OCI-M2 (cell line): ENCODE results near the gene MYO15A.

Source experiments
- DNase-seq: peaks from one replicate; lab custom pipeline; 2025; ENCODE audit not compliant: unreplicated experiment; lab: John Stamatoyannopoulos, UW

The MYO15A gene

GRCh38 chr17:18184143-18185031 lies 75.8 kb downstream of the MYO15A start:
- DNase-seq: no peak

GRCh38 chr17:18185391-18185790 lies 76.8 kb downstream of the MYO15A start:
- DNase-seq: no peak

- DNase-seq: no peak
These were observed 77.5 kb downstream of the MYO15A start for GRCh38 chr17:18185832-18186626.

DNA sequence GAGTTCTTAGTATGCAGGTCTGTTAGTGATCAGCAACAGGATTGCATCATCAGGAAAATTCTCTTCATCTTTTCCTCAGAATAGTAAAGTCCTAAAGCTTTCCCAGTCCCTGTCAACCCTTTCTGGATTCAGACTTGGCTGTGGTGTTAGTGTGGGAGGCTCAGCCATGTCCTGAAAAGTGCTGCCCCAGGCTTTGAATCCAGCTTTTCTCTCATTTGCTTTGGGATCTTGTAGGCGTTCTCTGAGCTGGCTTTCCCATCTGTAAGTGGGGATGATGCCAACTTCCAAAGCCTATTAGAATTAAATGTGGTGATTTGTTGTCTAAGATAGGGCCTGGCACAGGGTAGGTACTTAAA lies 78.0 kb downstream of the MYO15A start:
- no peak for DNase-seq

GRCh38 chr17:18187226-18187625 lies 78.7 kb downstream of the MYO15A start:
- no peak for DNase-seq

DNA sequence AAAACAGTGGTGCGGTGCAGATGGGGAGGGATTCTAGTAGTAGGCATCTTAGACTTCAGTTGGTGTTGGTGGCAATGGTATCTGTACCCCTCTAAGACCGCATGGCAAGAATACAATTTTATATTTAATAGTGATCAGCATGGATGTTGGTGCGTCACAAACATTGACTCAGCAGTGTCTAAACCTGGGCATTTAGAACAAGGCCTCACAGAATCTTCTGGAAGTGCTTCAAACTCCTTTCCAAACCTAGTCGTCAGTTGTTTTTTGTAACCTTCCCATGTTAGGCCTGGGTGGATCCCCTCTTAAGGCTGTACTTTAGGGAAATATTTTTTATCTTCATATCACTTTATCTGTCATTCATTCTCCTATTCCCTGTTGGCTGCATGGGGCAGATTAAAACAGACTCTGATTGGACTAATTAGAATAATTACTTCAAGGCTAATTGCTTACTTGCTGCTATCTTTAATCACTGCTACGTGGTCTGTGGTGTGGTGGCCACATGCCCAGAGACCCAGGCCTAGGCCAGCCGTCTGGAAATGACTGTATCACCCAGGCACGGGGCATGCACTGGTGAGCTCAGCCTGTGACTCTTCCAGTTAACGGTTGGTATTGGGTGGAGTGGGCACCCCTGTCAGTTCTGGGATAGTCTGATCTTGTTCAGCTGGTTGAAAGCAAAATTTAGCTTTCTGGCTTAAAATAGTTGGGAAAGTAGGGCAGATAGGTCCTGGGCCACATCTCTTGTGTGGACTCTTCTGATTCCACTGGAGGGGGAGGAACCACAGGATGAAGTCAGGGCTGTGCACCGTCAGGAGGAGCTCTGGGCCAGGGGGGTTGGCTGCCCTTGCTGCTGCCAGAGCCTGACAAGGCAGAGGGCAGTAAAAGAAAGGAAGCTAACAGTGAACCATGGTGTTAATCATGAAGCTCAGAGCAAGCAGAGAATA lies 79.5 kb downstream of the MYO15A start:
- no peak for DNase-seq

DNA sequence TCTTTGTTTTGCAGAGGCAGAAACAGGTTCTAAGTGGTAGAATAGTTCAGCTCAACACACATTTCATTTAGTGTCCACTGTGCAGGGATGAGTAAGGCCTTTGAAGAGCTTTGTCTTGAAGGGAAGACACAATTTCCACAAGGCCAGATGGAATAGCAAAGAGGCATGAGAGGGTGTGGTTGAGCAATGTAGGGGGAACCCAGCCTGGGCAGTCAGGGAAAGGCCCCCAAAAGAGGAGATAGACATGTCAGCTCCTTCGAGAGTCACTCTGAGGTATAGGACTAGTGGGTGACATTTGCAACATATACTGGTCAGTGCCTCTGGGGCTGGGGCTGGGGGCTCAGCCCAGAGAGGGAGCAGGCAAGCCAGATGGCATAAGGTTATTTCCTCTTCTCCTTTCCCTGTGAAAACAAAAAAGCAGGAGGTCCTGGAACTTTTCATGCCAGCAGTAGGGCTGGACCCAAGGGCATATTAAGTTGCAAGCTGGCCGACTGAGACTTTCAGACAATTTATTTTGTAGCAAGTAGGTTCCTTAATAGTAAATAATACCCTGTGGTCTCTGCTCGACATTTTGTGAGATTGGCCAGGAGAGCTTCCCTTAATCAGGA lies 82.2 kb downstream of the MYO15A start:
- no peak for DNase-seq

DNA sequence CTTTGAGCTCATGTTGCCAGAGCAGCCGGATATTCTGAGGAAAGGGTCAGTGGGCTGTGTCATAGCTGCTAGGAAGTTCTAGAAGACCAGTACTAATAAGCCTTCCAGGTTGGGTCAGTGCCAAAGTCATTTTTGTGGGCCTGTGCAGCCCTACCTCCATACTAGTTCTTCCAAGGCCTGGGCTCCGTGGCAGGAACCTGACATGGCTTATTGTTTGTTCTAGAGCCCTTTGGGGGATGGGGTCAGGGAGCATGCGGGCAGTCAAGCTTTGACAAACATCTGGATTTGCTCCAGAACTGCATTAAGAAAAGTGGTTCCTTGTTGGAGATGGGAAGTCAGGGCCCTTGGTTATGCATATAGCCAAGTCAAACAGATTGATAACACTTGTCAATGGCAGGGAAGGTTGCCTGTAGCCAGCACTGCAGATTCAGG lies 82.7 kb downstream of the MYO15A start:
- no peak for DNase-seq

GRCh38 chr17:18191967-18192366 lies 83.4 kb downstream of the MYO15A start:
- DNase-seq: no peak

- no peak for DNase-seq
These were observed 85.8 kb downstream of the MYO15A start for GRCh38 chr17:18194394-18194793.

GRCh38 chr17:18194804-18195203 lies 86.2 kb downstream of the MYO15A start:
- DNase-seq: no peak

DNA sequence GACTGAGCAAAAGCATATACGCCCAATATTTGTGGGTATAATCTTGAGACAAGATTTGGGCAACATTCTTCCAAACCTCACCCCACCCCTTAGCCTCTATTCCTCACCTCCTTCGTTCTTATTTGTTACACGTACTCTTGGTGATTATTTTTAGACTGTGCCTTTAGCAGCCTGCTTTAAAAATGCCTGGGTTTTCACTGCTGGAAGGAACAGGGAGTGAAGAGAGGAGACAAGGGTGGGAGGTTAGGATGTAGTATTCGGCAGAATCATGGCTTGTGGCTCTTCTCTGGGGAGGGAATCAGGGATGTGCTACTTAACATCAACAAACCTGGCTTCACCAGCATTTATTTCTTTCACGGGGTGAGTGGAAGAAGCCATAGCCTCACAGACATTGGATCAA lies 86.7 kb downstream of the MYO15A start:
- DNase-seq: no peak

GRCh38 chr17:18197535-18198194 lies 89.1 kb downstream of the MYO15A start:
- no peak for DNase-seq

DNA sequence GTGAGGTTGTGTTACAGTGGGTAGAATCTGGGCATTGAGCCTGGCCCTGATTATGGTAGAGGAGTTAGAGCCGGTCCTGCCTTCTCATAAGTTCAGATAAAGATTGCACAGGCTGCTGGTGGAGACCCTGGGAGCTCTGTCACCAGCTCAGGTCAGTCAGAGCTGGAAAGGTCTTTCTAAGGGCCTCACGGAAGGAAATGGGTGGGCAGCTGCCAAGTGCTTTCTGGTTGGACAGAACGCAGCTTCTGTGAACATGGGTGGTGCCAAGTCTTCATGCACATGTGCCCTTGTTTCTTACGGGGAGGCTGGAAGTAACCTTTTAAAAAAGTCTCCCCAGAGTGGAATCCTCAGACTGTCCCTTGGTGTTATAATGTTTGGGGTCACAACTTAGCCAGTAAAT lies 90.0 kb downstream of the MYO15A start:
- no peak for DNase-seq

DNA sequence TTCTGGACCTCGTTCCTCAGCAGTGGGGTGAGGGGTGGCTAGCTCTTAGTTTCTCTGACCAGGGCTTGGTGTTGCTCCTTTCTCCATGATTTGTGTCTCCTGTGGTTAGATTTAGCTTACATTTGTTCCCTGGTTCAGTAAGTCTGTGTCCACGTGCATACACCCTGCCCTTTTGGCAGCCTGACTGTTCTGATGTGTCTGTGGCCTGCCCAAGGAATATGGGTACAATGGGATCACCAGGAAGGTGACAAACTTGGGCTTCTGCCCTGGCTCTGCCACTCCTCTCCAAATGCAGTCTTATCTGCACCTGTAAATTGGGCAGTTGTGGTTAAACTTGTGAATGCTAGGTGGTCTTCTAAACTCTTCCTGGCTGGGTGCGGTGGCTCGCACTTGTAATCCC lies 92.6 kb downstream of the MYO15A start:
- no peak for DNase-seq

GRCh38 chr17:18203308-18203707 lies 94.8 kb downstream of the MYO15A start:
- DNase-seq: no peak

GRCh38 chr17:18205861-18206260 lies 97.3 kb downstream of the MYO15A start:
- DNase-seq: no peak

DNA sequence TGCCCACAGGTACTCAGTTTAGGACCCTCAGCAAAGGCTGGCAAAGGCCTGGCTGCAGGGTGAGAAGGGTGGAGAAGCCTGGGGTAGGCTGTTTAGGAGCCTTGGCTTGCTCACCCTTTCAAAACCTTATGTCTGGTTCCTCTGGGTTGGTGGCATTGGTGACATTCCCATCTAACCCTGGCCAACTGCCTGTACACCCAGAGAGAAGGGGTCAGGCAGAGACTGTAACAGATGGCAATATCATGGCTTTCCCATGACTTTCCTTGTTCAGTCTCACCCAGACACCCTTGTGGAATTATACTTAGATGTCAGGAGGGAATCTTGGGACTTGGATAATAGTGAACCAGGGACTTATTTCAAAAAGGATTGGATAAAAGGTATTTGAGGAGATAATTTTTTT lies 98.4 kb downstream of the MYO15A start:
- no peak for DNase-seq

- no peak for DNase-seq
These were observed 99.5 kb downstream of the MYO15A start for GRCh38 chr17:18208092-18208491.

DNA sequence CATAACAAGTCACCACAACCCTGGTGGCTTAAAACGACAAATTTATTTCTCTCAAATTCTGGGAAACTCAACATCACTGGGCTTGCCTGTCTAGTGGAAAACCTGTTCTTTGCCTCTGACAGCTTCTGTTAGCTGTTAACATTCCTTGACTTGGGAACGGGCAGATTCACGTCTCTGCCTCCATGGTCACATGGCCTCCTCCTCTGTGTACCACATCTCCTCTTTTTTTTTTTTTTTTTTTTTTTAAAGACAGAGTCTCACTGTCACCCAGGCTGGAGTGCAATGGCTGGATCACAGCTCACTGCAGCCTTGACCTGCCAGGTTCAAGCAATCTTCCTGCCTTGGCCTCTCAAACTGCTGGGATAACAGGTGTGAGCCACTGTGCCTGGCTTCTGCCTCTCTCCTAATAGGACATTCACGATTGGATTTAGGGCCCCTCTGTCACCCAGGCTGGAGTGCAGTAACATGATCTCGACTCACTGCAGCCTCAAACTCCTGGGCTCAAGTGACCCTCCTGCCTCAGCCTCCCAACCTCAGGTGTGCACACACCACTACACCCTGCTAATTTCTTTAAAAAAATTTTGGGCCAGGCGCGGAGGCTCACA lies 105.2 kb downstream of the MYO15A start:
- no peak for DNase-seq
